GM19452 (cell line): ENCODE data around the gene PXYLP1.
"Not testable (repeated sequence)": the region's sequence is repeated elsewhere in the genome, so short reads cannot be mapped to it uniquely, and the experiment has no call there.

Experiments
- ATAC-seq: cut with Tn5 transposase; IDR thresholded peaks from one replicate; pipeline ENCODE4 v1.9.1; 2021; ENCODE audit not compliant: unreplicated experiment

The PXYLP1 gene

GRCh38 chr3:141291559-141292355 is 60.1 kb downstream of the PXYLP1 start:
- no peak for ATAC-seq

DNA sequence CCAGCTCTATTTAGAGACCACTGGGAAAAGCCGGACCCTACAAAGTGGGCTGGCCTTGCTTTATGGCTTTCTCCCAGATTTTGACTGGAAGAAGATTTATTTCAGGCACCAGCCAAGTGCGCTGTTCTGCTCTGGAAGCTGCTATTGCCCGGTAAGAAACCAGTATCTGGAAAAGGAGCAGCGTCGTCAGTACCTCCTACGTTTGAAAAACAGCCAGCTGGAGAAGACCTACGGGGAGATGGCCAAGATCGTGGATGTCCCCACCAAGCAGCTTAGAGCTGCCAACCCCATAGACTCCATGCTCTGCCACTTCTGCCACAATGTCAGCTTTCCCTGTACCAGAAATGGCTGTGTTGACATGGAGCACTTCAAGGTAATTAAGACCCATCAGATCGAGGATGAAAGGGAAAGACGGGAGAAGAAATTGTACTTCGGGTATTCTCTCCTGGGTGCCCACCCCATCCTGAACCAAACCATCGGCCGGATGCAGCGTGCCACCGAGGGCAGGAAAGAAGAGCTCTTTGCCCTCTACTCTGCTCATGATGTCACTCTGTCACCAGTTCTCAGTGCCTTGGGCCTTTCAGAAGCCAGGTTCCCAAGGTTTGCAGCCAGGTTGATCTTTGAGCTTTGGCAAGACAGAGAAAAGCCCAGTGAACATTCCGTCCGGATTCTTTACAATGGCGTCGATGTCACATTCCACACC is 60.9 kb downstream of the PXYLP1 start:
- no peak for ATAC-seq

GRCh38 chr3:141294301-141294700 is 62.7 kb downstream of the PXYLP1 start:
- no peak for ATAC-seq

- ATAC-seq, result no peak
Observed at GRCh38 chr3:141294848-141295247, 63.2 kb downstream of the PXYLP1 start.

DNA sequence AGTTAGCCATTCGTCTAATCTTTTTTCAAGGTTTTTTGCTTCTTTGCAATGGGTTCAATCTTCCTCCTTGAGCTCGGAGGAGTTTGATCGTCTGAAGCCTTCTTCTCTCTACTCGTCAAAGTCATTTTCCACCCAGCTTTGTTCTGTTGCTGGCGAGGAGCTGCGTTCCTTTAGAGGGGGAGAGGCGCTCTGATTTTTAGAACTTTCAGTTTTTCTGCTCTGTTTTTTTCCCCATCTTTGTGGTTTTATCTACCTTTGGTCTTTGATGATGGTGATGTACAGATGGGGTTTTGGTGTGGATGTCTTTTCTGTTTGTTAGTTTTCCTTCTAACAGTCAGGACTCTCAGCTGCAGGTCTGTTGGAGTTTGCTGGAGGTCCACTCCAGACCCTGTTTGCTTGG is 68.8 kb downstream of the PXYLP1 start:
- ATAC-seq, result not testable (repeated sequence)

GRCh38 chr3:141302364-141303141 is 70.9 kb downstream of the PXYLP1 start:
- ATAC-seq, result no peak

DNA sequence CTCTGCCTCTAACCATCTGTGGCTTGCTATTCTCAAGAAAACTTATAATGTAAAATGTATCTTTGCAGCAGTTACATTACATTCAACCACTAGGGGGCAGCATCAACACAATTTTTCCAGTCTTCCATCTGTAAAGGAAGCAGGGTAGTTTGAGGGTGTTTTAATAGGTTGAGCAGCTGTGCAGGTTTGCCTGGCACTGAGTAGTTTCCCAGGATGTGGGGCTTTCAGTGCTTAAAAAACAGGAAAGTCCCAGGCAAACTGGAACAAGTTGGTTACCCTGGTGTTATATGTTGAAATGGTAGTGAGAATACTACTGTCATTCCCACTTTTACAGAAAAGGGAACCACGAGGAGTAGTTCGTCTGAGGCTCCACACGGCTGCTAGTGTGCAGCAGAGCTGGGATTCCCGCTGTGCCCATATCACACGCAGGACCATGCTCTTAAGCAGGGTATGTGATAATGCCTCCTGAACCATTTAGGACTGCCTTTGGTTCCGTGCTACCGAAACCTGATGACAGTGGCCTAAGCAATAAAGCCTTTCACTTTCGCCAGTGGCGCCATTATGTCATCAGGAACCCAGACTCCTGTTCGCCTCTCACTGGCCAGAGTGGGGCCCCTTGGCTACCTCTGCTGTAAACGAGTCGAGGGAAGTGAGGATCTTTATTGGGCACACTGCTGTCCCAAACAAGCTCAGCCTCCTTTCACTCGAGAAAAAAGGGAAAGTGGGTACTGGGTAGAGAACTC is 72.0 kb downstream of the PXYLP1 start:
- peak; percentile 74 for ATAC-seq

DNA sequence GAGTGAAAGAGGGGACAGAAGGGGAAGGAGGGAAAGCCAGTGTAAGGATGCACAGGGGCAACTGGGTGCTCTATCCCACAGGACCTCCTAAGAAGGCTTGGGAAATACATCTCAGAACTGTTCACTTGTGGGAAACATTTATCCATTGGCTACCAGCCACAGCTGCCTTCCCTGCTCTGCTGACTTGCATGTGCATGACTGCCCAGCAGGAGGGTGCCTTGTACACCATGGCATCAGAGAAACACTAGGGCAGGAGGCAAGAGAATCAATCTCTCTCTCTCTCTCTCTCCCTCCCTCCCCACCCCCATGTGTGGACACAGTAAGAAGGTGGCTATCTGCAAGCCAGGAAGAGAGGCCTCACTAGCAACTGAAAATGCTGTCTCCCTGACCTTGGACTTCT is 73.8 kb downstream of the PXYLP1 start:
- no peak for ATAC-seq

DNA sequence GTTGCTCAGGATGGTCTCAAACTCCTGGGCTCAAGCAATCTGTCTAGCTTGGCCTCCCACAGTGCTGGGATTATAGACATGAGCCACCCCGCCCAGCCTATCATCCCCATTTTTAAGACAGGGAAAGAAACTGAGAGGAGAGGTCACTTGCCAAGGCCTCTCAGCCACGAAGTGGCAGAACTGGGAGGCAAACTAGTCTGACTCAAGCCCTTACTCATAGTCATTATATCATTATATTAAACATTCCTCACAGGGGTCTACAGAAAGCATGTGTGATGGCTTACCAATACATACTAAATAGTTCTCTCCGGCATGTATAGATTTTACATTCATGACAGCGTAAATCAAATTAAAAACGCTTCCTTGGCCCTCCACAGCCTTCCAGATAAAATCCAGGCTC is 74.7 kb downstream of the PXYLP1 start:
- ATAC-seq, result no peak

- ATAC-seq, result no peak
Observed at GRCh38 chr3:141306922-141307321, 75.3 kb downstream of the PXYLP1 start.

DNA sequence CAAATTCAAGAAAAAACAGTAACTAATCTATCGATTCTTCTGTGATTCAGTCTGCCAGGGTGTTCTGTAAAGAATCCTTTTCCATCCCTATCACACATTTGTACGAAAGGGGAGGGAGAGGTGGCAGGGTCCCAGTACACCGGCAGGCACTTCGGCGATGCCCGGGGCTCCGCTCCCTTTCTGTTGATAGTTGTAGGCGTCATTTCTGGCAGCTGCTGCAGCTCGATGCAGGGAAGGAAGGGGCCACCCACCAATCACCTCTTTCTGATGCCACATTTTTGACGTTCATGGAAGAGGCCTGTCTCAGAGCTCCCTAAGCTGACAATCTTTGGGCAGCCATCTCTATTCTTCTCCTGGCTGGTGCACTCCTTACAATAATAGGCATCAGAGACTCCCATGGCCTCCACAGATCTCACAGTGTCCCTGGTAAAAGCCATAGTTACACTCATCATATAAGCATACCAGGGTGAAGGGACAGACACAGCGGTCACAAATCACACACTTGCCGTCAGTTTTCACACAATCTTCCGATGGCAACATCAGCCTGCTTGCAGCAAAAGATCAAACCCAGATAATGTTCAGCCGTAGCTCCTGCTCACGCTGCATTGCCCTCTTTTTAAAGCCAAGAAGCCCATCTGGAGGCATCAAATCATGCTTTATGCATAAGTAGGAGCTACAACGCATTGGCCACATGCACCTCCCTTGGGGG is 75.9 kb downstream of the PXYLP1 start:
- no peak for ATAC-seq

DNA sequence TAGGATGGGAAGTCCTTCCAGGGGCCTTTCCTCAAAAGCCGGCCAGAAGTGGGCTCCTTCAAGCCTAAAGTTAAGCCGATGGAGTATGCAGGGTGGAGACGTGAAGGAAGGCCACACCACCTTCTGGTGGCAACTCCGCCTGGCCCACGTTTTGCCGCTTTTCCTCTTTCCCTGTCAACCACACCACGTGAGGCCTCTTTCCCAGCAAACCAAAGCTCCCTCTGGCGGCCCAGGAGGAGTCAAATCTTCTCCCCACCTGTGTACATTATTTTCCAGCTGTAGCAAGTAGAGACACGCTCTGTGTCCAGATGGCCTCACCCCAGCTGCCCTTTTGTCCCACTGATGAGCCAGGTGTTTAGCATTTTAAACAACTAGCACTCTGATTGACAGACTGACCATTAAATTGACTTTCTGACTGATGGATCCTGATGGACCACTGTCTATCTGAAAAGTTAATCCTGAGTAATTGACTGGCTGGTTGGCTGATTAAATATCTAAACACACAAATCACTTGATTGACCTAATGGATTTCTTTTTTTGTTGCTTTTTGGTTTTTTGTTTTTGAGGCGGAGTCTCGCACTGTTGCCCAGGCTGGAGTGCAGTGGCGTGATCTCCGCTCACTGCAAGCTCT is 77.1 kb downstream of the PXYLP1 start:
- no peak for ATAC-seq

DNA sequence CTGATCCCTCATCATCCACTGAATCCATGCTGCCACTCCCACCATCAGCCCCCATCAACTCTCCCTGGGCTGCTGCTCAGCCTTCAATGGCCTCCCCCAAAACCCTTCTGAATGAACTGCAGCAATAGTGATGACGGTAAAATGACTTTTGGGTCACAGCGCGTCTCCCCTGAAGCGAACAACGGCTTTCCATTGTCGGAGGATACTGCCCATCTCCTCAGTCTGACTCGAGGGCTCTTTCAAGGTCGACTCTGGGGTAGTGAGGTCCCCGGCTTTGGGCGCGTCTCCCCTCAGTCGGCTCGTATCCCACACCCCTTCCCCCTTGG is 79.5 kb downstream of the PXYLP1 start:
- ATAC-seq, result no peak

GRCh38 chr3:141311496-141312353 is 80.1 kb downstream of the PXYLP1 start:
- peak; percentile 97 for ATAC-seq

- ATAC-seq, result no peak
Observed at GRCh38 chr3:141312354-141313092, 80.9 kb downstream of the PXYLP1 start.

DNA sequence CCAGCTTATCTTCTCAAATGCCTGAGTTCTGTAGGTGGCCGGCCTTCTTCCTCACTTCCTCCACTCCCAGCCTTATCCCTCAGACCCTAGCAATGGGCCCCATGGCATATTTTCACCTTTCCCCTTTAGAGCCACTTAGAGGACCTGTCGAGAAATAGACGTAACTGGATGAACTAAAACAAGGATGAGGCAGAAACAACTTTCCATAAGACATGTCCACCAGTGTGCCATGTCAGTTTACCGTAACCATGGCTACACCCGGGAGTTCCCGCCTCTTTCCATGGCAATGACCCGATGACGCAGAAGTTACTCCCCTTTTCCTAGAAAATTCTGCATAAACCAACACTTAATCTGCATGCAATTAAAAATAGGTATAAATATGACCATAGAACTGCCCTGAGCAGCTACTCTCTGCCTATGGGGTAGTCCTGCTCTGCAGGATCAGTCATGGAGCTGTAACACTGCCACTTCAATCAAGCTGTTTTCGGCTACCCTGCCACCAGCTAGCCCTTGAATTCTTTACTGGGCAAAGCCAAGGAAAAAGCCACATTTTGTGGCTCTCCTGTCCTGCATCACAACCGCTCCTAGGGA is 81.6 kb downstream of the PXYLP1 start:
- ATAC-seq, result no peak

- not testable (repeated sequence) for ATAC-seq
Observed at GRCh38 chr3:141314415-141314814, 82.8 kb downstream of the PXYLP1 start.

DNA sequence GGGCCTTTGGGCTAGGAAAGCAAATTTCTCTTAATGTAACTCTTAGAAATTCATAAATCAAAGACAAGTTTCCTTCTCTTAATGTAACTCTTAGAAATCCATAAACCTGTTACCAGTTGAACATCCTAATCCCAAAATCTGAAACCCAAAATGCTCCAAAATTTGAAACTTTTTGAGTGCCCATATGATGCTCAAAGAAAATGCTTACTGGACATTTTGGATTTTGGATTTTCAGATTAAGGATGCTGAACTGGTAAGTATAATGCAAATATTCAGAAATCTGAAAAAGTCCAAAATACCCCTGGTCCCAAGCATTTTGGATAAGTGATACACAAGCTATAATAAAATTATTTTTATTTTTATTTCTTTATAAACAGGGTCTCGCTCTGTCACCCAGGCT is 85.2 kb downstream of the PXYLP1 start:
- ATAC-seq, result no peak
